ENCODE measurements around the gene MGRN1.

The MGRN1 gene

GRCh38 chr16:4691666-4692412 is 67.2 kb downstream of the MGRN1 start:
- H3K4me1 ChIP-seq (ENCODE audit: control insufficient read depth, insufficient read depth, low read length), result peaks cover 4% of the 10 kb centered on the region; the same call in 1 of the 2 replicates
- TF ChIP-seq HIC1 (tag by site-specific recombination; IDR thresholded peaks at IDR 0.05) (0 out of 2 replicates have a peak, but pooled peaks have one; percentile 13), ZNF223 (tag by site-specific recombination; IDR thresholded peaks at IDR 0.05) (no peak), SETDB1 (IDR thresholded peaks at IDR 0.05; ENCODE audit: insufficient read length, low read length) (no peak), SCRT1 (tag by site-specific recombination; IDR thresholded peaks at IDR 0.05; ENCODE audit: borderline replicate concordance) (no peak), ZSCAN18 (tag by site-specific recombination; IDR thresholded peaks at IDR 0.05) (no peak)
- no peaks in the 10 kb centered on the region for H3K9me3 ChIP-seq (ENCODE audit: control insufficient read depth, insufficient read depth, low read depth, low read length)
- H3K27ac ChIP-seq (ENCODE audit: extremely low read depth, low read depth, low read length), result no peak overlapping the region
- ChIA-PET POLR2A (interaction anchor here (1.5 to 2.2 kb wide), 2 partner anchors 43 to 111 kb away, joined by 4 to 8 read pairs; partner anchors contain the start of genes ANKS3, DNAAF8 and ROGDI), CTCF (interaction anchor here (1.1 to 1.3 kb wide), 2 partner anchors 20 to 40 kb away, joined by 3 to 4 read pairs; no protein-coding TSS in a partner anchor)
- peaks cover 0 to 45% of the 10 kb centered on the region in 2 experiments; a peak in 1 of 3 replicates for H3K36me3 ChIP-seq (ENCODE audit: control insufficient read depth in 2 of 2, insufficient read depth in 1 of 2, low read length in 2 of 2)
- no peak overlapping the region for H3K4me3 ChIP-seq (ENCODE audit: low read depth, low read length)

GRCh38 chr16:4692460-4693295 is 68.1 kb downstream of the MGRN1 start:
- Histone ChIP-seq H3K9me3 (ENCODE audit: control insufficient read depth, insufficient read depth, low read depth, low read length) (no peaks in the 10 kb centered on the region), H3K4me3 (ENCODE audit: low read depth, low read length) (peak overlapping the region; percentile 44), H3K4me1 (ENCODE audit: control insufficient read depth, insufficient read depth, low read length) (peaks cover 4% of the 10 kb centered on the region; the same call in 1 of the 2 replicates), H3K36me3 (ENCODE audit: control insufficient read depth in 2 of 2, insufficient read depth in 1 of 2, low read length in 2 of 2) (peaks cover 0 to 48% of the 10 kb centered on the region in 2 experiments; a peak in 1 of 3 replicates), H3K27ac (ENCODE audit: extremely low read depth, low read depth, low read length) (no peak overlapping the region; the same call in 1 of the 2 replicates)
- CTCF ChIA-PET, result interaction anchor here (1.1 to 1.3 kb wide), 2 partner anchors 21 to 41 kb away, joined by 3 to 4 read pairs; no protein-coding TSS in a partner anchor
- POLR2A ChIA-PET, result interaction anchor here (0.6 to 2.2 kb wide), 7 partner anchors 18 to 652 kb away, joined by 3 to 8 read pairs (median 4); partner anchors contain the start of genes ANKS3, DNAAF8 and ROGDI
- TF ChIP-seq ZIC2 (tag by site-specific recombination; IDR thresholded peaks at IDR 0.05), result peak; percentile 89
- TF ChIP-seq ZNF544 (tag by site-specific recombination; IDR thresholded peaks at IDR 0.05), result no peak
- TF ChIP-seq ZNF488 (tag by site-specific recombination; IDR thresholded peaks at IDR 0.05), result no peak
- TF ChIP-seq ZNF473 (tag by site-specific recombination; IDR thresholded peaks at IDR 0.05), result no peak
- TF ChIP-seq ZSCAN4 (tag by site-specific recombination; IDR thresholded peaks at IDR 0.05), result no peak
- no peak for TF ChIP-seq ZNF112 (tag by site-specific recombination; IDR thresholded peaks at IDR 0.05)
- no peak for TF ChIP-seq ZNF645 (tag by site-specific recombination; IDR thresholded peaks at IDR 0.05)
- TF ChIP-seq ZNF747 (tag by site-specific recombination; IDR thresholded peaks at IDR 0.05), result no peak
- TF ChIP-seq ZNF19 (tag by site-specific recombination; IDR thresholded peaks at IDR 0.05; ENCODE audit: low read depth), result no peak
- TF ChIP-seq ZBTB17 (tag by site-specific recombination; IDR thresholded peaks at IDR 0.05), result no peak
- no peak for TF ChIP-seq SCRT1 (tag by site-specific recombination; IDR thresholded peaks at IDR 0.05; ENCODE audit: borderline replicate concordance)
- TF ChIP-seq PRDM4 (tag by site-specific recombination; IDR thresholded peaks at IDR 0.05), result 0 out of 2 replicates have a peak, but pooled peaks have one; percentile 19
- no peak for TF ChIP-seq ZNF660 (tag by site-specific recombination; IDR thresholded peaks at IDR 0.05)
- no peak for TF ChIP-seq ZFHX2 (tag by site-specific recombination; conservative IDR thresholded peaks at IDR 0.05)
- no peak for TF ChIP-seq PRDM1 (tag by site-specific recombination; IDR thresholded peaks at IDR 0.05)
- TF ChIP-seq ZNF10 (tag by site-specific recombination; IDR thresholded peaks at IDR 0.05), result no peak
- no peak for TF ChIP-seq ZNF266 (tag by site-specific recombination; IDR thresholded peaks at IDR 0.05; ENCODE audit: low read depth)
